ENCODE data around the gene C4orf50.

Gene C4orf50

GRCh38 chr4:5943561-5943960 lies 74.7 kb downstream of the C4orf50 start:
- DNase-seq (ENCODE audit: low read depth in 3 of 3) = no peak

DNA sequence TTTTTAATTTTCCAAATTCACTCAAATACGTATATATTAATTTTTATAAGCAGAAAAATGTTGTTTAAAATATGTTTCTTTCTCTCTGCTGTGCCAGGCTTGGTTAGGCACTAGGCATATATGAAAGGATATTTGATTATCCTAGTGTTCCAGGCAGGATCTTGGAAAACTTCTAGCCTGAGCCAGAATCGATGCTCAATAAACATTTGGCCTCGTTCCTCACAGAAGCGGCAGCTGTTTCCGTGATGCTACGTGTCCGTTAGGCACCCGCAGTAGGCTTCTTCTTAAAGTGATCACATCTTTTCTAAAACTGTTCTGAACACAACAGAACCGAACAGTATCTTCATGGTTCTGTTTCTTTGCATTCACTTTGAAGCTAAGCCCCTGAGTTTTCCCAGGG lies 75.3 kb downstream of the C4orf50 start:
- DNase-seq (ENCODE audit: low read depth in 3 of 3) = no peak

GRCh38 chr4:5941601-5942000 lies 76.6 kb downstream of the C4orf50 start:
- DNase-seq (ENCODE audit: low read depth in 3 of 3) = no peak

DNA sequence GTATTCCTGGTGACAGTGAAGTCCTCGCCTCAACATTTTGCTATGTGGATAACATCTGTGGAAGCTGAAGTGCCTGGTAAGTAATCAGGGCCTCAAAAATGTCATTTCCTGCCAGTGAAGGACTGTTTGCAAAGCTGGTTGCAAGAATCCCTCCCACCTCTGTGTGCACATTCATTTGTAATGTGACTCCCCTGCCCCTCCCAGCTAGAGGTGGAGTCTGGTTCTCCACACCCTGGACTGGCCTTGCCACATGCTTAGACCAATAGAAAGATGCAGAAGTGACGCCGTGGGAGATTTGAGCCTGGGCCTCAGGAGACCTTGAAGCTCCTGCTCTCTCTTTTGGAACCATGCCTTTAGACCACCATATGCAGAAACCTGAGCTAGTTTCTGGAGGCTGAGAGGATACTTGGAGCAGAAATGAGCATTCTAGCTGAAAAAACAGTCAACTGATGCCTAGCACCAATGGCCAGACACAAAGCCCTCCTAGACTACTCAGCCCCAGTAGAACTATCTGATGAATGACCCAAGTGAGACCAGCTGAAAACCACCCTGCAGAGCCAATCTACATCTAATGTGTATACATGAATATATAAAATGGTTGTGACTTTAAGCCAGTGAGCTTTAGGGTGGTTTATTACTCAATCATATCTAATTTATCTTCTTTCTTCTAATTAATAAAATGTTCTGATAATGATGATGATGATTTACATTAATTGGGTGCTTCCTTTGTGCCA lies 77.6 kb downstream of the C4orf50 start:
- no peak for DNase-seq (ENCODE audit: low read depth in 3 of 3)

GRCh38 chr4:5933996-5934831 lies 84.0 kb downstream of the C4orf50 start:
- no peak for DNase-seq (ENCODE audit: low read depth in 3 of 3)

DNA sequence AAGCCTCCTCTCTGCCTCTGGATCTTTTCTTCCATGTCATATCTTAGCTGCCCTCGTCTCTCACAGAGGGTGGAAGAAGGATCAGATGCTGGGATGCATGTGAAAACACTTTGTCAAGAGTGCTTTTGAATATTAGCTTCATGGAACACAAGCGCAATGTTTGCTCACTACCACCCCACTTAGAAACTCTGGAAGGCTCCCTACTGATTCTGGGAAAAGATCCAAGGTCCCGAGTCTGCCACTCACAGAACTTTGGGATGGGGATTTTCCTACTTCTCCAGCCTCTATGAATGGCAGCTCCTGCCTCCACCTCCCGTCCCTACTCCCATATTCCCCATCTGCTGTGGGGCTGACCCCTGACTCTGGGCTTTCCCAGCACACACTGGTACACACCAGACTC lies 85.1 kb downstream of the C4orf50 start:
- DNase-seq (ENCODE audit: low read depth in 3 of 3) = no peak

- DNase-seq (ENCODE audit: low read depth in 3 of 3) = no peak
Observed at GRCh38 chr4:5932035-5932568, 86.1 kb downstream of the C4orf50 start.

GRCh38 chr4:5931526-5931925 lies 86.7 kb downstream of the C4orf50 start:
- DNase-seq (ENCODE audit: low read depth in 3 of 3) = no peak

GRCh38 chr4:5930876-5931275 lies 87.4 kb downstream of the C4orf50 start:
- no peak for DNase-seq (ENCODE audit: low read depth in 3 of 3)

GRCh38 chr4:5930456-5930855 lies 87.8 kb downstream of the C4orf50 start:
- DNase-seq (ENCODE audit: low read depth in 3 of 3) = no peak

- DNase-seq (ENCODE audit: low read depth in 3 of 3) = no peak
Observed at GRCh38 chr4:5928844-5929420, 89.3 kb downstream of the C4orf50 start.

DNA sequence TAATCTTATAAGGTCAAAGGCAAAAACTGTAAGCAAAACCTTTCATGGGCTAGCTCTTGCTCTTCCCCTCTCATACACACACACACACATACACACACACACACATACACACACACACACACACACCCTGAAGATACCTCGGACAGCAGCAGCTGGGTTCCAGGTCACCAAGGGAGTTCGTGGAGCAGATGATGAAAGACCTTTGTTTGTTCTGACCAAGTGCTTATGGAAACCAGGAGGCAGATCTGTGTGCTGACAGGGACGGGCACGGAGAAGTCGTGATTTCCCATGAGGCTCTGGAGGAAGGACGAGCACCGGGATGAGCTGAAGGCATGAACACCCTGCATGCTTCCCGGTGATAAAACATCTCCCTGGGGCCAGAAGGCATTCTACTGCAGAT lies 90.0 kb downstream of the C4orf50 start:
- no peak for DNase-seq (ENCODE audit: low read depth in 3 of 3)

GRCh38 chr4:5927747-5928146 lies 90.5 kb downstream of the C4orf50 start:
- DNase-seq (ENCODE audit: low read depth in 3 of 3) = no peak

- DNase-seq (ENCODE audit: low read depth in 3 of 3) = no peak
Observed at GRCh38 chr4:5927116-5927515, 91.1 kb downstream of the C4orf50 start.

DNA sequence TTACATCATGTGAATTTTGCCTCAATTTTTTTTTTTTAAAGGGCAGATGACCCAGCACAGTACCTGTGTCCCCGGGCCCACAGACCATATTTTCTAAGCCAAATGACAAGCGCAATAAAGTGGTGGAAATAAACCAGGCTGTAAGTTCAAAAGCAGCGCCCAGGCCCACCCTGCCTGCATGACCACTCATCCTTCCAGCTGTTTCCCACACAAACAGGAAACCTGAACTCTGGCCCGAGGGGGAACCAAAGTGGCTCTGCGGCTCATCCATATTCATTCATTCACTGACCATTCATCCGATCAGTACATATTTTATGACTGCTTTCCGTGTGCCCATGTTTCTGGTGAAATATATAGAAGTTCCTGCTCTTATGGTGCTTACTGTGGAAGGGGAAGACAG lies 91.6 kb downstream of the C4orf50 start:
- DNase-seq (ENCODE audit: low read depth in 3 of 3) = no peak

GRCh38 chr4:5925419-5926200 lies 92.6 kb downstream of the C4orf50 start:
- no peak for DNase-seq (ENCODE audit: low read depth in 3 of 3)

DNA sequence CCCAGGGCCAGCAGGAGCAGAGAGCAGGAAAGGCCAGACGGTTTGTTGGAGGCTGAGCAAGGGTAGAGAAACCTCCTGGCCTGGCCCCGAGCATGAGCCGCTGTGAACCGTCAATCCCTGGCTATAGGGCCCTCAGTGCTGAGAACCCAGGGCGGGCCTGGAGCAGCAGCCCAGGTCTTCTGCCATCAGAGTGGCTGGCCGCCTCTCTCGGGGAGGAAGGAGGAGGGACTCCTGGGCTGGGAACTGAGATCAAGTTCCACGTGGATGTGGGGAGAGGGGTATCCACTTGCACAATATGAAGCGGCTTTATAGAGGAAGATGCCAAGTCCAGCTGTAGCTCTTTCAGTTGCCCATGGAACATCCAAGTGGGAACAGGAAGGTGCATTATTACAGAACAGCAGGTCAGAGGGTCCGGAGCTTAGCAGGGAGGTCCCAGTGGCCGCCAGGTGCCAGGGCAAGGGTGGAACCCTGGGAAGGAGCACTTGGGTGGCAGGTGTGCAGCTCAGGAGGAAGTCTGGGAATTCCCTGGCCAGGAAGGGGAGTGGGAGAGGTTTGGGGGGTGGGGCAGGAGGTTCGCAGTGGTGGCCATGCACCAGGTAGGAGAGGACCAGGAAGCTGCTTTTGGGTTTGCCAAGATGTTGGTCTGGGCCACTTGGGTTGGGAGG lies 93.6 kb downstream of the C4orf50 start:
- DNase-seq (ENCODE audit: low read depth in 3 of 3) = no peak

- no peak for DNase-seq (ENCODE audit: low read depth in 3 of 3)
Observed at GRCh38 chr4:5923376-5923775, 94.9 kb downstream of the C4orf50 start.

- DNase-seq (ENCODE audit: low read depth in 3 of 3) = no peak
Observed at GRCh38 chr4:5922556-5922955, 95.7 kb downstream of the C4orf50 start.

DNA sequence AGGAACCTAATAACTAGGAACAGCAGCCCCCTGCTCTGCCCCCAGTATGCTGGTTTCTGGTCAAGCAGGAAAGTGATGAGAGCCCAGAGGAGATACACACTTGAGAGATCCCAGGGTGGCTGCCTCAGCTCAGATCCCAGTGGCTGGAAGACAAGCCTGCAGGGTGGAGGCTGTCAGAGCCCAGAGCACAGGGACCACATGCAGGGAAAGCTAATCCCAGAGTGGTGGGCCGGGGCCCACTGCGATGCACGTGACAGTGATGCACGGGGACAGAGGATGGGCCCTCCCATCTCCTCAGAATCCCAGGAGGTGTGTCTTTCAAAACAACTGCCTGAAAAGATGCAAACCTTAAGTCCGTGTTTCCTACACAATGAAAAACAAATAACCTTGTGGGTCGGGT lies 96.2 kb downstream of the C4orf50 start:
- DNase-seq (ENCODE audit: low read depth in 3 of 3) = no peak

Data from stimulated activated CD4-positive, alpha-beta T cell treated with anti-CD3 and anti-CD28 coated beads, TNF-alpha, amount 100 ng/mL, for 24 hours (primary cell).